ENCODE measurements around the gene CUL1. TPM values are rescaled to one million over a fixed set of nuclear protein-coding genes. Genes with fewer than 3 reads are reported as not detected.

CUL1 gene
- total RNA-seq, 6 donors from 2014 or later = 29.0 to 65.0 (median 45.9) TPM

DNA sequence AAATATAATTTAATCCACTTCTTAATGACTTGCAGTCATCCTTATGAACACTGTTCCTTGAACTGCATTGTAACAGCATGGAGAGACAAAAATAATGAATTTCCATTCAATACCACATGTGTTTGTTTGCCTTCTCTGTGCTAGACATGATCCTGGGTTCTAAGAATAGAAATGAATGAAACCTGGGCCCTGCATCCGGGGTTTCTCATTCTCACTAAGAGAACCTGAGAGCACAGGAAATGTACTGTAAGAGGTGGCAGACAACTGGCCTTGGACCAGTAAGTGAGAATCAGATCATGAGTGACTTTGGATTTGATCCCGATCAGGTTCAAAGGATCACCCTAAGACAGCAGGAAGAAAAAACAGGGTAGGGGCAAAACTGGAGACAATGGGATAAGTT is 37.2 kb upstream of the CUL1 start:
- no peak for ATAC-seq (ENCODE audit: low FRiP score in 2 of 2)
- no peaks in the 10 kb centered on the region for H3K27me3 ChIP-seq
- H3K36me3 ChIP-seq = no peaks in the 10 kb centered on the region
- H3K4me3 ChIP-seq = no peak overlapping the region
- no peak overlapping the region for H3K27ac ChIP-seq
- no peak for DNase-seq
- no peaks in the 10 kb centered on the region for H3K9me3 ChIP-seq
- WGBS, 2 donors = 81 to 87% methylated on average over 2 of the region's 2 CpGs
- H3K4me1 ChIP-seq = no peaks in the 10 kb centered on the region
- TF ChIP-seq POLR2AphosphoS5 (IDR thresholded peaks at IDR 0.05) = no peak
- TF ChIP-seq, protein P1, sequence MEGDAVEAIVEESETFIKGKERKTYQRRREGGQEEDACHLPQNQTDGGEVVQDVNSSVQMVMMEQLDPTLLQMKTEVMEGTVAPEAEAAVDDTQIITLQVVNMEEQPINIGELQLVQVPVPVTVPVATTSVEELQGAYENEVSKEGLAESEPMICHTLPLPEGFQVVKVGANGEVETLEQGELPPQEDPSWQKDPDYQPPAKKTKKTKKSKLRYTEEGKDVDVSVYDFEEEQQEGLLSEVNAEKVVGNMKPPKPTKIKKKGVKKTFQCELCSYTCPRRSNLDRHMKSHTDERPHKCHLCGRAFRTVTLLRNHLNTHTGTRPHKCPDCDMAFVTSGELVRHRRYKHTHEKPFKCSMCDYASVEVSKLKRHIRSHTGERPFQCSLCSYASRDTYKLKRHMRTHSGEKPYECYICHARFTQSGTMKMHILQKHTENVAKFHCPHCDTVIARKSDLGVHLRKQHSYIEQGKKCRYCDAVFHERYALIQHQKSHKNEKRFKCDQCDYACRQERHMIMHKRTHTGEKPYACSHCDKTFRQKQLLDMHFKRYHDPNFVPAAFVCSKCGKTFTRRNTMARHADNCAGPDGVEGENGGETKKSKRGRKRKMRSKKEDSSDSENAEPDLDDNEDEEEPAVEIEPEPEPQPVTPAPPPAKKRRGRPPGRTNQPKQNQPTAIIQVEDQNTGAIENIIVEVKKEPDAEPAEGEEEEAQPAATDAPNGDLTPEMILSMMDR (IDR thresholded peaks at IDR 0.05) = no peak

DNA sequence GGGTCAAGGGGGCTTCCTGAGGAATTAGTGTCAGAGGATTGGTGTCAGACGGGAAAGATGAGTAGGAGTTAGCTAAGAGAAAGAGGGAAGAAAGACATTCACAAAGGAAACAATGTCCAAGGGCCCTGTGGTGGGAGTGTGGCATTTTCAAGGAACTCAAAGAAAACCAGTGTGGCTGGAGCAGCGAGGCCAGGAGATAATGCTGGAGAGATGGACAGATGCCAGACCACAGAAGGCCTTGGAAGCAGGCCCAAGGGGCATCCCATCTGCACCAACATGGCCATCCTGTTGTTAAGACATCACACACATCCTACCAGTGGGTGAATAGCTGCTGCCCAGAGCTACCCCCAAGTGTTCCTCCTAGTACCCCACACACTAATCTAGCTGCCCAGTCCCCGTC is 36.1 kb upstream of the CUL1 start:
- DNase-seq (no peak), ATAC-seq (ENCODE audit: low FRiP score in 2 of 2) (no peak)
- no peak for TF ChIP-seq POLR2A (IDR thresholded peaks at IDR 0.05)
- TF ChIP-seq EP300 (IDR thresholded peaks at IDR 0.05) = no peak
- TF ChIP-seq POLR2AphosphoS5 (IDR thresholded peaks at IDR 0.05) = no peak
- TF ChIP-seq, protein P1 (IDR thresholded peaks at IDR 0.05) = no peak
- Histone ChIP-seq H3K9me3 (no peaks in the 10 kb centered on the region), H3K4me3 (no peak overlapping the region), H3K27me3 (no peaks in the 10 kb centered on the region), H3K4me1 (no peaks in the 10 kb centered on the region), H3K27ac (no peak overlapping the region), H3K36me3 (no peaks in the 10 kb centered on the region)
- WGBS, 2 donors = 76% methylated on average over 3 of the region's 3 CpGs

DNA sequence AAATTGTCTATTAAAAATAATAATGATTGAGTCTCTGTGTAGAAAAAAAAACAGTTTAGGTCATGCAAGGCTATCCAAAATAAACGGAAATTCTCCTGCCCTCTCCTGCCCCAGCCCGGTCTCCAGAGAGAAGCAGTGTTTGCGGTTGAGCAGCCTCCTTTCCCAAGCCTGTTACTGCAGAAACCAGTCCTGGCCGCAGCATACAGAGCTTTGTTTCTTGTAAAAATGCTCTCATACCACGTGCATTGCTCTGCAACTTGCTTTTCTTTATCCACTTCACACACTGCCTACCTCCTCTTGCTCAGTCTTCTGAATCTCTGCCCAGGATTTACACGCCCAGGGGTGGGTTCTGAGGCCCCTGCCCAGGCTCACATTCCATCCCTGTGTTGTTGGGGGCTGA is 34.4 kb upstream of the CUL1 start:
- H3K36me3 ChIP-seq = no peaks in the 10 kb centered on the region
- WGBS, 2 donors = 51 to 55% methylated on average over 6 of the region's 6 CpGs
- TF ChIP-seq POLR2AphosphoS5 (IDR thresholded peaks at IDR 0.05) = no peak
- no peak for TF ChIP-seq EP300 (IDR thresholded peaks at IDR 0.05)
- TF ChIP-seq, protein P1 (IDR thresholded peaks at IDR 0.05) = no peak
- no peaks in the 10 kb centered on the region for H3K9me3 ChIP-seq
- peak in 1 of 2 donors; percentile 79 for ATAC-seq (ENCODE audit: low FRiP score in 2 of 2)
- DNase-seq = no peak
- H3K27me3 ChIP-seq = no peaks in the 10 kb centered on the region
- no peak overlapping the region for H3K4me3 ChIP-seq
- H3K27ac ChIP-seq = no peak overlapping the region
- no peaks in the 10 kb centered on the region for H3K4me1 ChIP-seq

DNA sequence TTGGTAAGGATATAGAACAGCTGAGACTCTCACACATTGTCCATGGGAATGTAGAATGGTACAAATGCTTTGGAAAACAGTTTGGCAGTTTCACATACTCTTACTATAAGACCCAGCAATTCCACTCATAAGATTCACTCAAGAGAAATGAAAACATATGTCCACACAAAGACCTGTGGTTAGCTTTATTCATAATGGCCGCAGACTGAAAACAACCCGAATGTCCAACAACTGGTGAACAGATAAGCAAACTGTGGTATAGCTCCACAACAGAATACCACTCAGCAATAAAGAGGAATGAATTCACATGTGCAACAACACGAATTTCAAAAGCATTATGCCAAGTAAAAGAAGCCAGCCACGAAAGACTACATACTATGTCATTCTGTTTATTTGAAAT is 33.5 kb upstream of the CUL1 start:
- Histone ChIP-seq H3K36me3 (no peaks in the 10 kb centered on the region), H3K4me1 (no peaks in the 10 kb centered on the region), H3K27ac (no peak overlapping the region), H3K9me3 (no peaks in the 10 kb centered on the region), H3K4me3 (no peak overlapping the region), H3K27me3 (no peaks in the 10 kb centered on the region)
- no peak for ATAC-seq (ENCODE audit: low FRiP score in 2 of 2)
- 81 to 82% methylated on average over 4 of the region's 4 CpGs for WGBS, 2 donors
- DNase-seq = no peak
- TF ChIP-seq EP300 (IDR thresholded peaks at IDR 0.05) = no peak
- TF ChIP-seq POLR2A (IDR thresholded peaks at IDR 0.05) = no peak
- TF ChIP-seq, protein P1 (IDR thresholded peaks at IDR 0.05) = no peak
- no peak for TF ChIP-seq POLR2AphosphoS5 (IDR thresholded peaks at IDR 0.05)

DNA sequence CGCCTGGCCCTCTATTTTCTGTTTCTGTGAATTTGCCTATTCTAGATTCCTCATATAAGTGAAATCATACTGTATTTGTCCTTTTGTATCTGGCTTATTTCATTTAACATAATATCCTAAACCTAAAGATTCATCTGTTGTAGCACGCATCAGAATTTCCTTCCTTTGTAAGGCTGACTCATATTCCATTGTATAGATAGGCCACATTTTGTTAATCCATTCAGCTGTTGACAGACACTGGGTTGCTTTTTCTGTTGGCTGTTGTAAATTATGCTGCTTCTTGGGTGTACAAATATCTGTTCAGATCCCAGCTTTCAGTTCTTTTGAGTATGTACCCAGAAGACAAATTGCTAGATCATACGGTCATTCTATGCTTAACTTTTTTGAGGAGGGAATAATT is 28.8 kb upstream of the CUL1 start:
- H3K36me3 ChIP-seq = no peaks in the 10 kb centered on the region
- ATAC-seq (ENCODE audit: low FRiP score in 2 of 2) (no peak), DNase-seq (no peak)
- H3K27ac ChIP-seq = no peak overlapping the region
- H3K27me3 ChIP-seq = no peaks in the 10 kb centered on the region
- 89 to 91% methylated on average over 3 of the region's 3 CpGs for WGBS, 2 donors
- TF ChIP-seq POLR2A (IDR thresholded peaks at IDR 0.05) (no peak), EP300 (IDR thresholded peaks at IDR 0.05) (no peak), POLR2AphosphoS5 (IDR thresholded peaks at IDR 0.05) (no peak)
- TF ChIP-seq, protein P1 (IDR thresholded peaks at IDR 0.05) = no peak
- H3K4me3 ChIP-seq = no peak overlapping the region
- no peaks in the 10 kb centered on the region for H3K4me1 ChIP-seq
- H3K9me3 ChIP-seq = peaks cover 0 to 3% (median 1%) of the 10 kb centered on the region in 4 donors

All from upper lobe of left lung (tissue), 6 donors.